Measurements from ENCODE around the gene TBC1D8.

TBC1D8 gene

GRCh38 chr2:101116841-101117552 is 34.2 kb downstream of the TBC1D8 start:
- no peak for TF ChIP-seq ZNF274 (IDR thresholded peaks at IDR 0.05; ENCODE audit: low read depth, low read length)
- H3K4me3 ChIP-seq (ENCODE audit: low read length): no peak overlapping the region

GRCh38 chr2:101116348-101116747 is 34.8 kb downstream of the TBC1D8 start:
- no peak overlapping the region for H3K4me3 ChIP-seq (ENCODE audit: low read length)
- TF ChIP-seq ZNF274 (IDR thresholded peaks at IDR 0.05; ENCODE audit: low read depth, low read length): no peak

- H3K4me3 ChIP-seq (ENCODE audit: low read length): no peak overlapping the region
Observed at GRCh38 chr2:101115664-101116063, 35.5 kb downstream of the TBC1D8 start.

GRCh38 chr2:101114815-101115214 is 36.4 kb downstream of the TBC1D8 start:
- no peak for TF ChIP-seq ZNF274 (IDR thresholded peaks at IDR 0.05; ENCODE audit: low read depth, low read length)
- no peak overlapping the region for H3K4me3 ChIP-seq (ENCODE audit: low read length)

More at GRCh38 chr2:101115664-101116063, 35.5 kb downstream of the TBC1D8 start:
- TF ChIP-seq ZNF274 (IDR thresholded peaks at IDR 0.05; ENCODE audit: low read depth, low read length): no peak

GRCh38 chr2:101114268-101114783 is 36.9 kb downstream of the TBC1D8 start:
- TF ChIP-seq ZNF274 (IDR thresholded peaks at IDR 0.05; ENCODE audit: low read depth, low read length): no peak
- no peak overlapping the region for H3K4me3 ChIP-seq (ENCODE audit: low read length)

GRCh38 chr2:101113441-101114267 is 37.5 kb downstream of the TBC1D8 start:
- H3K4me3 ChIP-seq (ENCODE audit: low read length): no peak overlapping the region
- TF ChIP-seq ZNF274 (IDR thresholded peaks at IDR 0.05; ENCODE audit: low read depth, low read length): no peak

GRCh38 chr2:101112772-101113157 is 38.4 kb downstream of the TBC1D8 start:
- TF ChIP-seq ZNF274 (IDR thresholded peaks at IDR 0.05; ENCODE audit: low read depth, low read length): no peak

GRCh38 chr2:101111917-101112771 is 39.0 kb downstream of the TBC1D8 start:
- no peak overlapping the region for H3K4me3 ChIP-seq (ENCODE audit: low read length)
- no peak for TF ChIP-seq ZNF274 (IDR thresholded peaks at IDR 0.05; ENCODE audit: low read depth, low read length)

More at GRCh38 chr2:101112772-101113157, 38.4 kb downstream of the TBC1D8 start:
- H3K4me3 ChIP-seq (ENCODE audit: low read length): no peak overlapping the region

- no peak for TF ChIP-seq ZNF274 (IDR thresholded peaks at IDR 0.05; ENCODE audit: low read depth, low read length)
Observed at GRCh38 chr2:101111262-101111838, 39.8 kb downstream of the TBC1D8 start.

GRCh38 chr2:101109451-101110118 is 41.6 kb downstream of the TBC1D8 start:
- TF ChIP-seq ZNF274 (IDR thresholded peaks at IDR 0.05; ENCODE audit: low read depth, low read length): no peak
- H3K4me3 ChIP-seq (ENCODE audit: low read length): no peak overlapping the region

More at GRCh38 chr2:101111262-101111838, 39.8 kb downstream of the TBC1D8 start:
- H3K4me3 ChIP-seq (ENCODE audit: low read length): no peak overlapping the region

GRCh38 chr2:101108357-101108756 is 42.8 kb downstream of the TBC1D8 start:
- no peak for TF ChIP-seq ZNF274 (IDR thresholded peaks at IDR 0.05; ENCODE audit: low read depth, low read length)
- no peak overlapping the region for H3K4me3 ChIP-seq (ENCODE audit: low read length)

- no peak overlapping the region for H3K4me3 ChIP-seq (ENCODE audit: low read length)
- no peak for TF ChIP-seq ZNF274 (IDR thresholded peaks at IDR 0.05; ENCODE audit: low read depth, low read length)
Observed at GRCh38 chr2:101107241-101107640, 43.9 kb downstream of the TBC1D8 start.
